ENCODE data around the gene ENO2.

DNA sequence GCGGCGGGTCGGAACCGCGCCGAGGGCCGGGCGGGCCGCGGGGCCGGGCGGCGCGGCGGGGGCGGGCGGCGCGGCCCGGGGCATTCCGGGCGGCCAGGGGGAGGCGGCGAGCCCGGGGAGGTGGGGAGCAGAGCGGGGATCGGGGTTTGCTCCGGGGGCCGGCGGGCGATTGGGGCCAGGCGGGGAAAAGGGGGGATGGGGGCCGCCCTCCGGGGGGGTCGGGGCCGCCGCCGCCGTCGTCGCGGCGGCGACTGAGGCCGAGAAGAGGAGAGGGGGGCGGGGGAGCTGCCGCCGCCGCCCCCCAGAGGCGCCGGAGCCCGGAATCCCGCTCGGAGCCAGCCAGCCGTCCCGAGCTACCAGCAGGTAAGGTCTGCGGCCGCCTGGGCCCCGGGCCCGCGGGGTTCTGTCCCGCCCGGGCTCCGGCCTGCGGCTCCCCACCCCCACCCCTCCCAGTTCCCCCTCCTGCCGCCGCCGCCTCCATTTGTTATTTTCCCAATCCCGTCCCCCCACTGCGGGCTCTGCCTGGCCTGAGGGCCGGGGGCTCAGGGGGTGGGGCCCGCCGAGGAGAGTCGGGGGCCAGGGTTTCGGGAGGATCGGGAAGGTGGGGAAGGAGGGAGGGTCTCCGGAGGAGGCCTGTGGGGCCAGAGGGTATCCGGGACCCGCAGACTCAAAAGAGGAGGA, 13.8 kb downstream of the ENO2 start:
- TF ChIP-seq, protein P1, sequence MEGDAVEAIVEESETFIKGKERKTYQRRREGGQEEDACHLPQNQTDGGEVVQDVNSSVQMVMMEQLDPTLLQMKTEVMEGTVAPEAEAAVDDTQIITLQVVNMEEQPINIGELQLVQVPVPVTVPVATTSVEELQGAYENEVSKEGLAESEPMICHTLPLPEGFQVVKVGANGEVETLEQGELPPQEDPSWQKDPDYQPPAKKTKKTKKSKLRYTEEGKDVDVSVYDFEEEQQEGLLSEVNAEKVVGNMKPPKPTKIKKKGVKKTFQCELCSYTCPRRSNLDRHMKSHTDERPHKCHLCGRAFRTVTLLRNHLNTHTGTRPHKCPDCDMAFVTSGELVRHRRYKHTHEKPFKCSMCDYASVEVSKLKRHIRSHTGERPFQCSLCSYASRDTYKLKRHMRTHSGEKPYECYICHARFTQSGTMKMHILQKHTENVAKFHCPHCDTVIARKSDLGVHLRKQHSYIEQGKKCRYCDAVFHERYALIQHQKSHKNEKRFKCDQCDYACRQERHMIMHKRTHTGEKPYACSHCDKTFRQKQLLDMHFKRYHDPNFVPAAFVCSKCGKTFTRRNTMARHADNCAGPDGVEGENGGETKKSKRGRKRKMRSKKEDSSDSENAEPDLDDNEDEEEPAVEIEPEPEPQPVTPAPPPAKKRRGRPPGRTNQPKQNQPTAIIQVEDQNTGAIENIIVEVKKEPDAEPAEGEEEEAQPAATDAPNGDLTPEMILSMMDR (conservative IDR thresholded peaks at IDR 0.05 in 1 of 2, IDR thresholded peaks at IDR 0.05 in 1 of 2; ENCODE audit: extremely low read depth in 1 of 2, insufficient read depth in 1 of 2, low read depth in 1 of 2, low read length in 2 of 2): no peak
- TF ChIP-seq EZH2 (IDR thresholded peaks at IDR 0.05; ENCODE audit: borderline replicate concordance, low read length): no peak

Data from mammary epithelial cell (primary cell).